GM10847 (cell line): ENCODE measurements around the gene PFDN4.

Experiments
- POLR2A ChIP-seq: IDR thresholded peaks from 2 replicates; pipeline ENCODE4 v1.6.1; 2011; ENCODE audit not compliant: insufficient read length; ENCODE audit errors: extremely low read depth

PFDN4 gene

DNA sequence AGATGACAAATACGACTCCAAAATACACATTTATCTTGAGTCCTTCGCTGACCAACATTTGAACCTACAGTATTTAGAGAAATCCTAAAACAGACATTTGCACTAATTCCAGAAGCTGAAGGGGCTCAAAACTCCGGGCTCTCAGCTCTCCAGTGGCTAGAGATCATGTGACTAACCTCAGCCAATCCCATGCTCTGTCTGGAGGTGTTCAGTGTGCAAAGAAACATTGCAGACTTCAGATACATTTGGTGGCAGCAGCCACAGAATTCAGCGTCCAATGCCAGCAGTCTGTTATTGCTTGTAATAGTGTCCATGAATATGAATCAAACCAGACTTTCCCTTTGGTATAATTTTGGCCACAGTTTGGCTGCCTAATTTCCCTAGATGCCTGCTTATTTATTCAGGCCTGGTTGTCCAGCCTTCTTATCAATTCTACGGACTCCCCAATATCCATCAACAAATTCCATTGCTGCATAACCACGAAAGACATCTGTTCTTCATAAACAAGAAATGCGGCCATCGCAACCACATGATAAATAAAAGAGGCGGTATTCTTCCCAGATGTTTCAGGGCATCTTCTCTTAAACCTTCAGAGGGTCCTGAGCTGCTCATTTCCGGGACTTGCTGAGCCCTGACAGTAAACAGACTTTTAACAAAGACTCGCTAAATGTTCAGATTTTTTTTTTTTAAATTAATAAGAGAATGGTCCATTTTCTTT, 19.6 kb upstream of the PFDN4 start:
- no peak for TF ChIP-seq POLR2A

- TF ChIP-seq POLR2A = no peak
Observed at GRCh38 chr20:54189630-54190029, 18.3 kb upstream of the PFDN4 start.

DNA sequence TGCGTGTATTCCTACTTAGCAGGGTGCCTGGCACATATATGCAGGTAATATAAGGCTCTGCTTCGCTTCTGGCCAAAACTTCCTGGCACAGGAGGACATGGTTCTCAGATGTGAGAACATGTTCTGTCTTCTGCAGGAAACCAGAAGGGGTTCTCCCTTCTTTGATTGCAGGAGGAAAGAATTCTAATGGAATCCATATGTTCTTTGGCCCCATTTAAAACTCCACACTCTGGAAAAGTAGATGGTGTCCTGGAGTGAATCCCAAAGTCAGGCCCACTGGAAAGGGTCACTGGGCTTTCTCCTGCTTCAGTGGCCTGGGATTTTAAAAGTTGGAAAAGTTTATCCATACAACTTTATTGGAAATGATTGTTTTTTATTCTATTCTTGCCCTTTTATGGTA, 17.7 kb upstream of the PFDN4 start:
- TF ChIP-seq POLR2A = no peak

- no peak for TF ChIP-seq POLR2A
Observed at GRCh38 chr20:54193817-54194216, 14.1 kb upstream of the PFDN4 start.

DNA sequence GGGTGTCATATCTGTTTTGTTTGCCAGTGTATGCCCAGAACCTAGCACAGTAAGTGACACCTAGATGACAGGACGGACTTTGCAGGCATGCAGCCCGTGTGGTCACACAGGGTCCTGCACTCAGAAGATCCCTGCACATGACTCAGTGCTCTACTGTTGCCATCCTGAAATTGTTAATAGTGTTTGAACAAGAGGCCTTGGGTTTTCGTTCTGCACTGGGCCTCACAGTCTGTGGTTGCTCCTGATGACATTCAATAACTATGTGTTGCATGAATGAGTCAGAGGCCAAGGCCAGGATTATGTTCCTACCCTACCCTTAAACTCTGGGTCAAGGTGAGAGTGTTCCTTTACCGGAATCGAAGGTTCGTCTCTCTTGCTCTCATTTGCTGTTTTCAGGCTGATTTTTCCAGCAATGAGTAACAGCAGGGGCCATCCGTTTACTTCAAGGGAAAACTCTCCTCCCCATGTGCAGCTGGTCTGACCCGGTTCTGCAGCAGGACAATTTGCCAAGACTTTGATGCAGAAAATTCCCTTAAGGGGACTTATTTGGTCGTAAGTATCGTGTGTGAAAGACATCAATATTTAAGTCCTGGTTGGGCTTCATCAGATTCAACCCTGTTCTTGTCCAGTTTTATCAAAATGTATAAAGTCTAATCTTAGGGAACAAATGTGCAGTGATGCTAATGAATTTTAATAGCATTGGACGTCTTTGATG, 13.0 kb upstream of the PFDN4 start:
- TF ChIP-seq POLR2A = no peak

- TF ChIP-seq POLR2A = no peak
Observed at GRCh38 chr20:54195483-54196472, 12.1 kb upstream of the PFDN4 start.

DNA sequence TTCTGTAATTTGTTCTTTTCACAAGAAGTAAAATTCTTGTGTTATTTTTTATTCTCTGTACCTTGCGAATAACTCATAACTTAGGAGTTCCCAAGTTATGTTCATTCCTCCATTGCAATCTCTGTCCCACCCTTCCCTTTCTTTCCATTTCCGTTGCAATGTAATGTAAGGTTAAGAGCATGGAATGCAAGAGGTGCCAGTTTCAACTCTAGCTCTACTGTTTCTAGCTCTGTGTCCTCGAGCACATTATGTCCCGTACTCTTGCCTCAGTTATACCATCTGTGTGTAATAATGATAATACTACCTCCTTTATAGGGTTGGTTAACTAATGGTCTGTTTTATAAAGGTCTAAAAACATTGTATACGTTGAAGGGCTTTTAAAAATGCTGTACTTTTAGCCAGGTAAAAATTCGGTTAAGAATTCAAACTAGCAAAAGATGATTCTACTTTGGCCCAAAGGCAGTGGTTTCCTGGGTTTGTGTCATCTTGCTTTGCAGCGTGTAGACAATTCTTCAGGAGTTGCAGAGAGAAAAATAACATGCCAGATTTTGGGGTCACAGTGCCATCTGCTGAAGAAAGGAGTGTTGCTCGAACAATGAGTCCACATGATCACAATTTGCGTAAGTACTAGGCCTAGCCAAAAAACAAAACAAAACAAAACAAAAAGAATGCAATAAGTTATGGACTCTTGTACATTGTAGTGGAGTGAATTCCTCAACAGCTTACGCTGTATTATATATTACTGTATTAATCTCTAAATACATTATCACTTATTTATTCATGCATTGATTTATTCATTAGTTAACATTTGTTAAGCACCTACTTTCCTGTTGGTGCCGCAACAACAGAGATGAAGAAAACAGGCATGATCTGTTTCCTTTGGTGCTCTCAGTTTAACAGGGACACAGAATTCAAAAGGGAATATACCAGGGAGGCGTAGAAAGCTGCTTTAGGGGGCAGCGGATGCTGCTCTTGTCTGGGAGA, 10.0 kb upstream of the PFDN4 start:
- TF ChIP-seq POLR2A = no peak

DNA sequence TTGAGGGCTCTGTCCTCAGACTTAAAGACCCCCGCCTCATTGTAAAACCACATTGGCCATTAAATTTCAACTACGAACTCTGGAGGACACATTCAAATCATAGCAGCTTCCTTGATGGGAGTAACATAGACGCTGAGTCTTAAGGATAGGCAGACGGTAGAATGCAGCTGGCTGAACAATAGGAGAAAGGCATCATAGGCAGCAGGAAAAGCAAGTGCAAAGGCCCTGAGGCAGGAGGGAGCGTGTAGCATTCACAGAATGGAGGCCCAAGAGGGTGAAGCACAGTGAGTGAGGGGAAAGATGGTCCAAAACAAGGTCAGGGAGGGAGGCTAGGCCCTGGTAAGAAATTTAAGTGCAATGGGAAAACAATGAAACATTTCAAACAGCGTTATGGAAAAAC, 8.6 kb upstream of the PFDN4 start:
- TF ChIP-seq POLR2A = no peak

- no peak for TF ChIP-seq POLR2A
Observed at GRCh38 chr20:54199721-54200176, 8.1 kb upstream of the PFDN4 start.

GRCh38 chr20:54200487-54201267, 7.2 kb upstream of the PFDN4 start:
- TF ChIP-seq POLR2A = no peak

DNA sequence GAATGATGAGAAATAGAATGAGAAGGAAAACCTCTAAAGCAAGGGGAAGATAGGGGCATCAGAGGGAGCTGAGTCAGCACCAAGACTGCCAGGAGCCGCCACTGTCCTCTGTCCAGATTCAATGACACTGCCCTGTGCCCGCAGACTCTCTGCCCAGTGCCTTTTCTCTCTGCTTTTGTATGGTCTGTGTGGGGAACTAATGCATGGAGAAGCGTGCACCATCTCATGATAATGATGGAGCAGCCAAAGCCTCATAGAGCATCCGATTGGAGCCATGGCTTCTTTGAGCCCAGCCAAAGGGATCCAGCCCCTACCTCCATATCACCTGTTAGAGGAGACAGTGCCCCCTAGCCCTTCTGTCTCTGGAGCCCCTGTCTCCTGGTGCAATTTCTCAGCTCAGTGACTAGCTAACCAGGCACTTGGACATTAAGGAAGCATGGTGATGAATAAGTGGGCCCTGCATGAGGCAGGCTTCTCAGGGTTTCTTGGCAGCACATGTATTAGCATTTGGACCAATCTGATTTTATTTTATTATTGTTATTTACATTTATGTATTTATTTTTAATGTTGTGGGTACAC, 6.5 kb upstream of the PFDN4 start:
- no peak for TF ChIP-seq POLR2A

GRCh38 chr20:54203281-54203680, 4.6 kb upstream of the PFDN4 start:
- TF ChIP-seq POLR2A = no peak

DNA sequence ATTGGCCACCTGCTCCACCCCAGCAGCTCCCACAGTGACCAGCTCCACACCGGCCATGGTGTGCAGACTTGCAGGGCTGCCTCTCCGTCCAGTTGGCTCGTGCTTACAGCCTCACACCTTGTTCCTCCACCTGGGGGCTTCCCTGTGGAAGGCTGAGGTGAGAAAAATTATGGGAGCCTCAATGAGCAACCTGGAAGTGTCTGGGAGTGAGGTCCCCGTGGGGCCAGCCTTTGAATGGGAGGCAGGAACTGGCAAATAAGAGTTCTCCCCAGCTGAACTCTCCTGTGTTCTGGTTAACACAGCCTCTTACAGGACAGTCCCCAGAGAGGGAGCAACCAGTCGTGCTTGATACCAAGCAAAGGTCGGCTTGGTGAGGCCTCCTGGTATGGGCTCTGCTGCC, 3.8 kb upstream of the PFDN4 start:
- no peak for TF ChIP-seq POLR2A
